HG03108 (cell line): ENCODE measurements around the gene CKAP4.

Experiments
- ATAC-seq: cut with Tn5 transposase; IDR thresholded peaks from one replicate; pipeline ENCODE4 v1.9.1; 2021; ENCODE audit warnings: moderate library complexity; ENCODE audit not compliant: unreplicated experiment

The CKAP4 gene

GRCh38 chr12:106243620-106244019 lies 4.2 kb downstream of the CKAP4 start:
- ATAC-seq: no peak

GRCh38 chr12:106240821-106241220 lies 7.0 kb downstream of the CKAP4 start:
- no peak for ATAC-seq

GRCh38 chr12:106239951-106240335 lies 7.9 kb downstream of the CKAP4 start:
- ATAC-seq: no peak

- ATAC-seq: no peak
Measured at GRCh38 chr12:106239241-106239950, 8.4 kb downstream of the CKAP4 start.

- ATAC-seq: no peak
Measured at GRCh38 chr12:106238146-106238545, 9.7 kb downstream of the CKAP4 start.

GRCh38 chr12:106235770-106236169 lies 12.1 kb downstream of the CKAP4 start:
- ATAC-seq: no peak

- no peak for ATAC-seq
Measured at GRCh38 chr12:106234449-106234848, 13.4 kb downstream of the CKAP4 start.

GRCh38 chr12:106233011-106233410 lies 14.8 kb downstream of the CKAP4 start:
- no peak for ATAC-seq

- no peak for ATAC-seq
Measured at GRCh38 chr12:106229036-106229591, 18.7 kb downstream of the CKAP4 start.

GRCh38 chr12:106228320-106228710 lies 19.5 kb downstream of the CKAP4 start:
- ATAC-seq: no peak

GRCh38 chr12:106227641-106228319 lies 20.0 kb downstream of the CKAP4 start:
- no peak for ATAC-seq

- ATAC-seq: no peak
Measured at GRCh38 chr12:106226884-106227640, 20.8 kb downstream of the CKAP4 start.

GRCh38 chr12:106224355-106224706 lies 23.5 kb downstream of the CKAP4 start:
- ATAC-seq: no peak

GRCh38 chr12:106223485-106224354 lies 24.1 kb downstream of the CKAP4 start:
- ATAC-seq: no peak

GRCh38 chr12:106220536-106220935 lies 27.3 kb downstream of the CKAP4 start:
- ATAC-seq: no peak

GRCh38 chr12:106219043-106219442 lies 28.8 kb downstream of the CKAP4 start:
- ATAC-seq: no peak

- no peak for ATAC-seq
Measured at GRCh38 chr12:106217706-106218105, 30.1 kb downstream of the CKAP4 start.

- no peak for ATAC-seq
Measured at GRCh38 chr12:106214571-106214970, 33.2 kb downstream of the CKAP4 start.

- no peak for ATAC-seq
Measured at GRCh38 chr12:106213662-106214061, 34.2 kb downstream of the CKAP4 start.

- no peak for ATAC-seq
Measured at GRCh38 chr12:106211973-106212372, 35.8 kb downstream of the CKAP4 start.
